HCT116 (cell line): Measurements from ENCODE around the gene CACNB2. TPM values are rescaled to one million over a fixed set of nuclear protein-coding genes. Genes with fewer than 3 reads are reported as not detected.

Experiments
- ATAC-seq: fragments of 200-7000 bp; cut with Tn5 transposase; 2 replicates; pipeline ENCODE4 v1.9.1; 2020; ENCODE audit warnings: mild to moderate bottlenecking, moderate library complexity
- BruUV-seq: library from RNA; stranded (reverse); fragments of 400-500 nt; replicated peaks from 2 replicates; lab custom pipeline; 2021; lab: Mats Ljungman, UMichigan
- CTCF ChIA-PET: fragments of 300-600 bp; sonication (Branson Sonifier 250); formaldehyde crosslinking; loops from one replicate; lab custom pipeline; 2021; ENCODE audit warnings: antibody characterized with exemption; lab: Charles Lee
- POLR2A ChIA-PET: fragments of 300-600, 350-600 bp; sonication (Branson Sonifier 250); formaldehyde crosslinking; loops from one replicate; lab custom pipeline; 2021; ENCODE audit warnings: antibody characterized with exemption; lab: Charles Lee
- RAD21 ChIA-PET, 2 experiments: fragments of 300-600 bp; sonication (Branson Sonifier 250); formaldehyde crosslinking; loops; one replicate each; lab custom pipeline; 2023; ENCODE audit warnings: low total read pairs in 2 of 2; ENCODE audit not compliant: uncharacterized antibody in 2 of 2, unreplicated experiment in 2 of 2, low non-redundant PET in 1 of 2; lab: Charles Lee
- DNase-seq: peaks from one replicate; pipeline ENCODE4 v3.0.0-alpha.2; 2010; ENCODE audit warnings: low read depth, low spot score
- H2AFZ ChIP-seq: fragments of 200-600 bp; shearing (Covaris generic), sonication (generic); 2 replicates; pipeline ENCODE4 v1.6.1; 2017; ENCODE audit warnings: low read depth, mixed run types, mixed read lengths, antibody characterized with exemption, low read length; ENCODE audit not compliant: poor library complexity, severe bottlenecking
- H3K27ac ChIP-seq: 2 replicates; pipeline ENCODE4 v1.5.1; 2012; ENCODE audit warnings: low read depth, low read length
- H3K27me3 ChIP-seq: fragments of 200-600 bp; sonication (generic); 2 replicates; pipeline ENCODE4 v1.6.1; 2016; ENCODE audit warnings: mixed run types, low read length, mixed read lengths; ENCODE audit not compliant: insufficient read depth
- H3K36me3 ChIP-seq, 2 experiments: fragments of 200-500 bp in 1 of 2; fragments of 200-600 bp in 1 of 2; sonication (Bioruptor generic) in 1 of 2; sonication (generic) in 1 of 2; 2 replicates each; pipeline versions ENCODE4 v1.5.1 to v1.6.1; 2014 to 2016; ENCODE audit warnings: low read length in 2 of 2, inconsistent platforms in 1 of 2, mixed read lengths in 1 of 2, mixed run types in 1 of 2; ENCODE audit not compliant: insufficient read depth in 2 of 2, control insufficient read depth in 1 of 2
- H3K4me1 ChIP-seq, 2 experiments: fragments of 200-600 bp in 1 of 2; sonication (generic) in 1 of 2; 2 replicates each; pipeline versions ENCODE4 v1.5.1 to v1.6.1; 2012 to 2017; ENCODE audit warnings: low read length in 2 of 2, inconsistent platforms in 1 of 2, mild to moderate bottlenecking in 1 of 2, mixed read lengths in 1 of 2, mixed run types in 1 of 2, moderate library complexity in 1 of 2; ENCODE audit not compliant: insufficient read depth in 2 of 2, control insufficient read depth in 1 of 2
- H3K4me2 ChIP-seq: fragments of 200-600 bp; sonication (generic); 2 replicates; pipeline ENCODE4 v1.6.1; 2017; ENCODE audit warnings: mixed run types, low read length, mixed read lengths
- H3K4me3 ChIP-seq, 2 experiments: fragments of 200-600 bp in 1 of 2; sonication (generic) in 1 of 2; replicated peaks in 1 of 2; 2 replicates each; pipeline ENCODE4 v1.5.1; 2011 to 2016; ENCODE audit warnings: low read length in 2 of 2, control low read depth in 1 of 2, low read depth in 1 of 2, mild to moderate bottlenecking in 1 of 2, mixed read lengths in 1 of 2, mixed run types in 1 of 2
- H3K79me2 ChIP-seq: fragments of 200-600 bp; sonication (generic); 2 replicates; pipeline ENCODE4 v1.6.1; 2017; ENCODE audit warnings: mild to moderate bottlenecking, mixed run types, low read length, moderate library complexity, mixed read lengths; ENCODE audit not compliant: insufficient read depth
- H3K9ac ChIP-seq: fragments of 200-600 bp; sonication (generic); 2 replicates; pipeline ENCODE4 v1.6.1; 2016; ENCODE audit warnings: low read length, mixed read lengths
- H3K9me2 ChIP-seq: fragments of 200-600 bp; sonication (generic), shearing (Covaris generic); 2 replicates; pipeline ENCODE4 v1.6.1; 2017; ENCODE audit warnings: mixed run types, mild to moderate bottlenecking, moderate library complexity; ENCODE audit not compliant: insufficient read depth
- H3K9me3 ChIP-seq, 2 experiments: fragments of 200-500 bp in 1 of 2; fragments of 200-600 bp in 1 of 2; sonication (Bioruptor generic) in 1 of 2; sonication (generic) in 1 of 2; 2 replicates each; pipeline ENCODE4 v1.6.1; 2014 to 2017; ENCODE audit warnings: low read length in 2 of 2, mixed read lengths in 2 of 2, inconsistent platforms in 1 of 2, low read depth in 1 of 2, mild to moderate bottlenecking in 1 of 2, mixed run types in 1 of 2, moderate library complexity in 1 of 2; ENCODE audit not compliant: control insufficient read depth in 1 of 2, insufficient read depth in 1 of 2
- H4K20me1 ChIP-seq: fragments of 200-600 bp; sonication (generic), shearing (Covaris generic); 2 replicates; pipeline ENCODE4 v1.6.1; 2017; ENCODE audit warnings: mixed run types, mild to moderate bottlenecking, moderate library complexity; ENCODE audit not compliant: insufficient read depth
- CBX3 ChIP-seq: IDR thresholded peaks from 2 replicates; pipeline ENCODE4 v1.6.1; 2012; ENCODE audit warnings: low read depth
- CEBPB ChIP-seq: IDR thresholded peaks from 2 replicates; pipeline ENCODE4 v1.6.1; 2012; ENCODE audit warnings: low read depth
- CTCF ChIP-seq, 3 experiments: fragments of 200-600 bp in 1 of 3; sonication (generic) in 1 of 3; IDR thresholded peaks in 2 of 3; conservative IDR thresholded peaks in 1 of 3; 2 replicates each; pipeline ENCODE4 v1.5.1; 2012 to 2017; ENCODE audit warnings: low read depth in 2 of 3, low read length in 2 of 3, antibody characterized with exemption in 1 of 3, borderline replicate concordance in 1 of 3, control low read depth in 1 of 3, mild to moderate bottlenecking in 1 of 3, mixed read lengths in 1 of 3, mixed run types in 1 of 3, moderate library complexity in 1 of 3; ENCODE audit not compliant: insufficient read depth in 1 of 3
- EGR1 ChIP-seq: IDR thresholded peaks from 2 replicates; pipeline ENCODE4 v1.6.1; 2012; ENCODE audit warnings: low read depth
- ELF1 ChIP-seq: IDR thresholded peaks from 2 replicates; pipeline ENCODE4 v1.6.1; 2012; ENCODE audit warnings: low read depth, borderline replicate concordance
- EZH2 ChIP-seq: fragments of 200-600 bp; sonication (generic); IDR thresholded peaks from 2 replicates; pipeline ENCODE4 v1.6.1; 2017; ENCODE audit warnings: antibody characterized with exemption, mixed run types
- FOSL1 ChIP-seq: IDR thresholded peaks from 2 replicates; pipeline ENCODE4 v1.6.1; 2012; ENCODE audit warnings: low read depth
- JUND ChIP-seq: IDR thresholded peaks from 2 replicates; pipeline ENCODE4 v1.6.1; 2012
- POLR2A ChIP-seq: IDR thresholded peaks from 2 replicates; pipeline ENCODE4 v1.7.0; 2011; ENCODE audit warnings: borderline replicate concordance; ENCODE audit not compliant: insufficient read depth, insufficient read length; ENCODE audit errors: extremely low read depth
- REST ChIP-seq: IDR thresholded peaks from 2 replicates; pipeline ENCODE4 v1.6.1; 2012; ENCODE audit warnings: low read depth
- SIN3A ChIP-seq: IDR thresholded peaks from 2 replicates; pipeline ENCODE4 v1.6.1; 2012; ENCODE audit warnings: low read depth
- SRF ChIP-seq: IDR thresholded peaks from 2 replicates; pipeline ENCODE4 v1.6.1; 2012; ENCODE audit warnings: low read depth
- TCF7L2 ChIP-seq: IDR thresholded peaks from 2 replicates; pipeline ENCODE4 v1.7.0; 2011; ENCODE audit warnings: borderline replicate concordance, inconsistent platforms; ENCODE audit not compliant: insufficient read depth, insufficient read length; ENCODE audit errors: extremely low read depth
- ZBTB33 ChIP-seq: IDR thresholded peaks from 2 replicates; pipeline ENCODE4 v1.6.1; 2011; ENCODE audit warnings: mild to moderate bottlenecking, low read length, moderate library complexity; ENCODE audit not compliant: insufficient replicate concordance; ENCODE audit errors: extremely low read depth
- ZFX ChIP-seq: fragments of 450-650 bp; IDR thresholded peaks from 2 replicates; pipeline ENCODE4 v1.6.1; 2017
- intact Hi-C: fragments of 100-400 bp; cut with micrococcal nuclease; formaldehyde crosslinking; loops from 2 replicates; pipeline ENCODE4 v1.10.0; 2022
- total RNA-seq: library from RNA; stranded (reverse); gene quantifications from one replicate; pipeline ENCODE4 v1.2.1, GENCODE V29; 2021; ENCODE audit not compliant: unreplicated experiment
- TF ChIP-seq, protein P1 (sequence below): IDR thresholded peaks from 2 replicates; pipeline ENCODE4 v1.6.1; 2012

Gene CACNB2
- total RNA-seq, 1 experiment from 2014 or later, result 0.71 TPM

DNA sequence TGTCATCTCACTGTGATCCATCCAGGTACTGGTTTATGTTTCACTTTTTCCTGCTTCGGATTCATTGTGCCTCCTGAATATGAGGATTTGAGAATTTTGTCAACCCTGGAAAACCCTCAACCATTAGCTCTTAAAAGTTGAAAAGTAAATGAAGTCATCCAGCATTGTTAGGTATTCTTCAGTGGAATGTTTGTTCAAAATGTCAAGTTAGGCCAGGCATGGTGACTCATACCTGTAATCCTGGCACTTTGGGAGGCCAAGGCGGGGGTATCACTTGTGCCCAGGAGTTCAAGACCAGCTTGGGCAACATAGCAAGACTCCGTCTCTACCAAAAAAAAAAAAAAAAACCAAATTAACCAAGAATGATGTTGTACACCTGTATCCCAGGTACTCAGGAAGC lies 289.1 kb downstream of the CACNB2 start:
- Histone ChIP-seq H3K4me3 (no peak overlapping the region), H3K79me2 (no peaks in the 10 kb centered on the region), H3K9ac (no peak overlapping the region), H3K9me3 (no peaks in the 10 kb centered on the region), H3K9me2 (no peaks in the 10 kb centered on the region), H3K27ac (no peak overlapping the region), H4K20me1 (no peaks in the 10 kb centered on the region), H3K36me3 (no peaks in the 10 kb centered on the region), H3K27me3 (no peaks in the 10 kb centered on the region), H3K4me1 (no peaks in the 10 kb centered on the region), H2AFZ (no peak overlapping the region), H3K4me2 (no peak overlapping the region)
- no peak for TF ChIP-seq CBX3
- TF ChIP-seq SIN3A, result no peak
- no peak for TF ChIP-seq EGR1
- no peak for TF ChIP-seq ZBTB33
- TF ChIP-seq FOSL1, result no peak
- no peak for TF ChIP-seq ELF1
- no peak for TF ChIP-seq CTCF (IDR thresholded peaks at IDR 0.05 in 2 of 3, conservative IDR thresholded peaks at IDR 0.05 in 1 of 3; ENCODE audit: borderline replicate concordance in 1 of 3, insufficient read depth in 1 of 3, low read depth in 2 of 3, low read length in 2 of 3)
- no peak for TF ChIP-seq ZFX
- no peak for TF ChIP-seq REST
- TF ChIP-seq TCF7L2, result no peak
- no peak for TF ChIP-seq EZH2
- no peak for TF ChIP-seq JUND
- TF ChIP-seq SRF, result no peak
- TF ChIP-seq POLR2A, result no peak
- TF ChIP-seq, protein P1, sequence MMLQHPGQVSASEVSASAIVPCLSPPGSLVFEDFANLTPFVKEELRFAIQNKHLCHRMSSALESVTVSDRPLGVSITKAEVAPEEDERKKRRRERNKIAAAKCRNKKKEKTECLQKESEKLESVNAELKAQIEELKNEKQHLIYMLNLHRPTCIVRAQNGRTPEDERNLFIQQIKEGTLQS, result no peak
- TF ChIP-seq CEBPB, result no peak
- POLR2A ChIA-PET, result no interaction called here
- intact Hi-C loops, result no loop called here
- CTCF ChIA-PET, result no interaction called here
- RAD21 ChIA-PET, result no interaction called here
- ATAC-seq (no peak), DNase-seq (no peak)
- BruUV-seq, result no TSS peak
